ENCODE data around the gene MED25. TPM values are rescaled to one million over a fixed set of nuclear protein-coding genes. Genes with fewer than 3 reads are reported as not detected.

The MED25 gene
- total RNA-seq, 1 experiment from 2014 or later = 47.5 TPM

DNA sequence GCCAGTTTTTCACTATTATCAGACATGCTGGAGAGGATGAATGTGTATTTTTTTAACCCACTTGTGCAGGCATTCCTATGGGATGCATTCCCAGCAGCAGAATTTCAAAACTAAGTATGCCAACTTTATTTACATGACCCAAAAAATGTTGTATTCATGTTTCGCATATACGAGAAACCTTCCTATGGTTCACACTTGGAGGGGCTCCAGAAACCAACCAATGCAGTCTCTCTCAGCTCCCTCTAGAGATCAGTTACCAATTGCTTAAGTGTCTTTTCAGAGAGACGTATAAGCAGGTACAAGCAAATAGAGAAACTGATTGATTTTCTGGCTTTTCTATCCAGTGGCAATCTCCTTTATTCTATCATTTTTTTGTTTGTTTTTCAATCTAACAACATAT lies 27.3 kb downstream of the MED25 start:
- ATAC-seq = no peak
- BruUV-seq (replicated peaks) = no TSS peak
- Histone ChIP-seq H3K27me3 (ENCODE audit: low read length) (no peaks in the 10 kb centered on the region), H3K4me2 (ENCODE audit: low read length) (no peak overlapping the region), H3K9me2 (replicated peaks; ENCODE audit: low read length) (no peaks in the 10 kb centered on the region), H3K4me3 (ENCODE audit: low read length) (no peak overlapping the region), H3K4me1 (ENCODE audit: insufficient read depth, low read length) (peaks cover 24% of the 10 kb centered on the region), H3K9ac (ENCODE audit: low read length) (no peak overlapping the region), H3F3A (ENCODE audit: low read length, unreplicated experiment) (no peaks in the 10 kb centered on the region), H3K27ac (ENCODE audit: low read length) (no peak overlapping the region), H4K20me1 (ENCODE audit: low read length) (no peaks in the 10 kb centered on the region), H3K9me3 (ENCODE audit: low read length) (no peaks in the 10 kb centered on the region), H3K36me3 (ENCODE audit: low read depth, low read length) (no peaks in the 10 kb centered on the region), H3K79me2 (ENCODE audit: low read length) (peaks cover 12% of the 10 kb centered on the region), H2AFZ (ENCODE audit: low read length) (no peak overlapping the region)
- intact Hi-C loops (cut with micrococcal nuclease) = loop anchor here (5.0 kb wide), 1 partner anchor 93 kb away; no protein-coding TSS in a partner anchor
- CTCF ChIA-PET = no interaction called here
- no peak for DNase-seq
- POLR2A ChIA-PET (ENCODE audit: unreplicated experiment) = no interaction called here
- no peak for TF ChIP-seq CTCF (conservative IDR thresholded peaks at IDR 0.05; ENCODE audit: low read depth, low read length)
- TF ChIP-seq EZH2phosphoT487 (IDR thresholded peaks at IDR 0.05; ENCODE audit: borderline replicate concordance, low read length) = no peak
- TF ChIP-seq EZH2 (IDR thresholded peaks at IDR 0.05; ENCODE audit: low read length, unreplicated experiment) = no peak

DNA sequence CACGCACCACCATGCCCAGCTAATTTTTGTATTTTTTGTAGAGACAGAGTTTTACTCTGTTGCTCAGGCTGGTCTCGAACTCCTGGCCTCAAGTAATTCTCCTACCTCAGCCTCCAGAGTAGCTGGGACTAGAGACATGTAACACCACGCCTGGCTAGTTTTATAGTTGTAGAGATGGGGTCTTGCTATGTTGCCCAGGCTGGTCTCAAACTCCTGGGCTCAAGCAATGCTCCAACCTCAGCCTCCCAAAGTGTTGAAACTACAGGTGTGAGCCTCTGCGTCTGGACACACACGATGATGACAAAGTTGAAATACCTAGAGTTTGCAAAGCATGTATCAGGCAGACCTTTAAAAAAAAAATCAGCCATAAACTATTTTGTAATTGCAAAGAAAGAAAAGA lies 28.3 kb downstream of the MED25 start:
- BruUV-seq (replicated peaks) = no TSS peak
- ChIA-PET POLR2A (ENCODE audit: unreplicated experiment) (no interaction called here), CTCF (no interaction called here)
- no peaks in the 10 kb centered on the region for H3K9me3 ChIP-seq (ENCODE audit: low read length)
- H3K9ac ChIP-seq (ENCODE audit: low read length) = no peak overlapping the region
- no peak overlapping the region for H2AFZ ChIP-seq (ENCODE audit: low read length)
- no peaks in the 10 kb centered on the region for H3K27me3 ChIP-seq (ENCODE audit: low read length)
- intact Hi-C loops (cut with micrococcal nuclease) = loop anchor here (5.0 kb wide), 1 partner anchor 94 kb away; no protein-coding TSS in a partner anchor
- no peaks in the 10 kb centered on the region for H3K9me2 ChIP-seq (replicated peaks; ENCODE audit: low read length)
- no peaks in the 10 kb centered on the region for H3K36me3 ChIP-seq (ENCODE audit: low read depth, low read length)
- TF ChIP-seq CTCF (conservative IDR thresholded peaks at IDR 0.05; ENCODE audit: low read depth, low read length) = no peak
- no peak for TF ChIP-seq EZH2 (IDR thresholded peaks at IDR 0.05; ENCODE audit: low read length, unreplicated experiment)
- no peak for TF ChIP-seq EZH2phosphoT487 (IDR thresholded peaks at IDR 0.05; ENCODE audit: borderline replicate concordance, low read length)
- peaks cover 24% of the 10 kb centered on the region for H3K4me1 ChIP-seq (ENCODE audit: insufficient read depth, low read length)
- H3K4me2 ChIP-seq (ENCODE audit: low read length) = no peak overlapping the region
- no peaks in the 10 kb centered on the region for H4K20me1 ChIP-seq (ENCODE audit: low read length)
- peaks cover 12% of the 10 kb centered on the region for H3K79me2 ChIP-seq (ENCODE audit: low read length)
- no peak for DNase-seq
- H3K27ac ChIP-seq (ENCODE audit: low read length) = no peak overlapping the region
- no peaks in the 10 kb centered on the region for H3F3A ChIP-seq (ENCODE audit: low read length, unreplicated experiment)
- ATAC-seq = no peak
- no peak overlapping the region for H3K4me3 ChIP-seq (ENCODE audit: low read length)
